H9 (cell line): ENCODE data around the gene ADARB2. TPM values are rescaled to one million over a fixed set of nuclear protein-coding genes. Genes with fewer than 3 reads are reported as not detected.

Experiments
- DNase-seq: peaks from one replicate; pipeline ENCODE4 v3.0.0-alpha.2; 2017
- H2AFZ ChIP-seq: one replicate; pipeline ENCODE4 v1.6.1; 2013; ENCODE audit warnings: mild to moderate bottlenecking, low read length, control low read depth, moderate library complexity
- H2AK5ac ChIP-seq: 2 replicates; pipeline ENCODE4 v1.6.1; 2013; ENCODE audit warnings: low read length, control low read depth, mixed read lengths; ENCODE audit not compliant: insufficient read length
- H2BK120ac ChIP-seq: one replicate; pipeline ENCODE4 v1.6.1; 2013; ENCODE audit warnings: low read depth, mild to moderate bottlenecking, low read length, control low read depth, inconsistent platforms; ENCODE audit not compliant: poor library complexity, severe bottlenecking
- H2BK12ac ChIP-seq: 2 replicates; pipeline ENCODE4 v1.6.1; 2013; ENCODE audit warnings: low read length, control low read depth, mixed read lengths, low read depth; ENCODE audit not compliant: insufficient read length
- H2BK15ac ChIP-seq: 2 replicates; pipeline ENCODE4 v1.6.1; 2013; ENCODE audit warnings: low read depth, low read length, control low read depth
- H2BK20ac ChIP-seq: one replicate; pipeline ENCODE4 v1.6.1; 2013; ENCODE audit warnings: low read depth, mild to moderate bottlenecking, low read length, control low read depth, inconsistent platforms; ENCODE audit not compliant: poor library complexity, severe bottlenecking
- H2BK5ac ChIP-seq: 2 replicates; pipeline ENCODE4 v1.6.1; 2013; ENCODE audit warnings: low read length, control low read depth, mixed read lengths; ENCODE audit not compliant: insufficient read length
- H3K14ac ChIP-seq: 2 replicates; pipeline ENCODE4 v1.6.1; 2013; ENCODE audit warnings: low read length, control low read depth; ENCODE audit not compliant: insufficient read depth
- H3K18ac ChIP-seq: 2 replicates; pipeline ENCODE4 v1.6.1; 2013; ENCODE audit warnings: low read depth, mild to moderate bottlenecking, mixed read lengths, low read length, control low read depth; ENCODE audit not compliant: insufficient read length
- H3K23ac ChIP-seq: 2 replicates; pipeline ENCODE4 v1.6.1; 2013; ENCODE audit warnings: low read length, control low read depth, mixed read lengths, low read depth; ENCODE audit not compliant: insufficient read length
- H3K23me2 ChIP-seq: 2 replicates; pipeline ENCODE4 v1.6.1; 2013; ENCODE audit warnings: low read depth, mild to moderate bottlenecking, mixed read lengths, low read length, control low read depth; ENCODE audit not compliant: insufficient read length, poor library complexity, severe bottlenecking
- H3K27ac ChIP-seq: 2 replicates; pipeline ENCODE4 v1.5.1; 2013; ENCODE audit warnings: low read length, control low read depth, mixed read lengths, low read depth; ENCODE audit not compliant: insufficient read length
- H3K27me3 ChIP-seq: 2 replicates; pipeline ENCODE4 v1.6.1; 2013; ENCODE audit warnings: low read length, control low read depth, inconsistent platforms; ENCODE audit not compliant: insufficient read depth
- H3K4ac ChIP-seq: 2 replicates; pipeline ENCODE4 v1.6.1; 2013; ENCODE audit warnings: low read depth, mild to moderate bottlenecking, control low read depth, inconsistent platforms, low read length, moderate library complexity
- H3K4me1 ChIP-seq: 2 replicates; pipeline ENCODE4 v1.6.1; 2013; ENCODE audit warnings: low read length, control low read depth, inconsistent platforms; ENCODE audit not compliant: insufficient read depth
- H3K4me2 ChIP-seq: 2 replicates; pipeline ENCODE4 v1.6.1; 2013; ENCODE audit warnings: low read length, control low read depth, mixed read lengths; ENCODE audit not compliant: insufficient read length, insufficient read depth
- H3K56ac ChIP-seq: 2 replicates; pipeline ENCODE4 v1.6.1; 2013; ENCODE audit warnings: low read depth, mild to moderate bottlenecking, mixed read lengths, low read length, control low read depth; ENCODE audit not compliant: insufficient read length
- H3K79me1 ChIP-seq: 2 replicates; pipeline ENCODE4 v1.6.1; 2013; ENCODE audit warnings: low read depth, mild to moderate bottlenecking, moderate library complexity, low read length, control low read depth, inconsistent platforms; ENCODE audit not compliant: insufficient read depth, poor library complexity, severe bottlenecking
- H3K79me2 ChIP-seq: 2 replicates; pipeline ENCODE4 v1.6.1; 2013; ENCODE audit warnings: low read length, control low read depth, inconsistent platforms; ENCODE audit not compliant: insufficient read depth
- H3K9ac ChIP-seq: 2 replicates; pipeline ENCODE4 v1.6.1; 2013; ENCODE audit warnings: low read length, control low read depth, mixed read lengths; ENCODE audit not compliant: insufficient read length; ENCODE audit errors: extremely low read depth
- H3K9me3 ChIP-seq: one replicate; pipeline ENCODE4 v1.6.1; 2013; ENCODE audit warnings: low read depth, low read length, inconsistent platforms; ENCODE audit not compliant: control insufficient read depth
- H3T11ph ChIP-seq: one replicate; pipeline ENCODE4 v1.6.1; 2013; ENCODE audit warnings: mild to moderate bottlenecking, low read length, control low read depth, inconsistent platforms
- H4K20me1 ChIP-seq: one replicate; pipeline ENCODE4 v1.6.1; 2013; ENCODE audit not compliant: control insufficient read depth, insufficient read length, insufficient read depth
- H4K5ac ChIP-seq: 2 replicates; pipeline ENCODE4 v1.6.1; 2013; ENCODE audit warnings: low read depth, mild to moderate bottlenecking, mixed read lengths, low read length, control low read depth; ENCODE audit not compliant: insufficient read length
- H4K8ac ChIP-seq: replicated peaks from 2 replicates; pipeline ENCODE4 v1.6.1; 2013; ENCODE audit warnings: low read length, control low read depth, mixed read lengths, low read depth; ENCODE audit not compliant: insufficient read length
- H4K91ac ChIP-seq: 2 replicates; pipeline ENCODE4 v1.6.1; 2013; ENCODE audit warnings: low read depth, mild to moderate bottlenecking, moderate library complexity, mixed read lengths, low read length, control low read depth; ENCODE audit not compliant: insufficient read length
- H3K27ac Mint-ChIP-seq, 3 experiments: 2 replicates in 2 of 3; 3 replicates in 1 of 3; pipeline ENCODE4 v1.8.0; 2020 to 2021; ENCODE audit warnings: mixed read lengths in 3 of 3, mild to moderate bottlenecking in 1 of 3, moderate library complexity in 1 of 3
- H3K27me3 Mint-ChIP-seq: 2 replicates; pipeline ENCODE4 v1.8.0; 2021; ENCODE audit warnings: low read depth, mild to moderate bottlenecking, moderate library complexity, mixed read lengths
- H3K36me3 Mint-ChIP-seq, 3 experiments: 2 replicates in 2 of 3; 3 replicates in 1 of 3; pipeline ENCODE4 v1.8.0; 2020 to 2021; ENCODE audit warnings: low read depth in 3 of 3, mixed read lengths in 3 of 3; ENCODE audit not compliant: insufficient read depth in 1 of 3
- H3K4me1 Mint-ChIP-seq, 2 experiments: 2 replicates each; pipeline ENCODE4 v1.8.0; 2020; ENCODE audit warnings: mixed read lengths in 2 of 2
- H3K4me3 Mint-ChIP-seq, 2 experiments: 2 replicates in 1 of 2; 3 replicates in 1 of 2; pipeline ENCODE4 v1.8.0; 2020 to 2021; ENCODE audit warnings: mild to moderate bottlenecking in 2 of 2, mixed read lengths in 2 of 2, moderate library complexity in 1 of 2
- H3K9me3 Mint-ChIP-seq, 2 experiments: 2 replicates in 1 of 2; 3 replicates in 1 of 2; pipeline ENCODE4 v1.8.0; 2020; ENCODE audit warnings: mild to moderate bottlenecking in 2 of 2, mixed read lengths in 2 of 2, moderate library complexity in 1 of 2
- CTCF ChIP-seq: fragments of 200-600 bp; sonication (generic); conservative IDR thresholded peaks from 3 replicates; pipeline ENCODE4 v1.8.0; 2021; ENCODE audit warnings: antibody characterized with exemption, mild to moderate bottlenecking
- whole genome bisulfite sequencing: extraction: QIAGEN DNeasy Blood & Tissue Kit; methylation state at CpG from one replicate; pipeline ENCODE4 v1.1.7; 2013; ENCODE audit warnings: missing lambda C conversion rate, low lambda C conversion rate, mixed read lengths; ENCODE audit not compliant: insufficient read length; ENCODE audit errors: extremely low coverage; 5-methylcytosine and 5-hydroxymethylcytosine counted together
- total RNA-seq: library from RNA; stranded (reverse); gene quantifications from 2 replicates; pipeline ENCODE4 v1.2.1, GENCODE V29; 2021

The ADARB2 gene
- total RNA-seq, 1 experiment from 2014 or later = 0.87 TPM

GRCh38 chr10:1410032-1410431, 327.3 kb downstream of the ADARB2 start:
- no peak for TF ChIP-seq CTCF
- no peak for DNase-seq
- WGBS = no CpG with 5 or more reads among the region's 11 CpGs
- H3K79me2 ChIP-seq = no peaks in the 10 kb centered on the region
- Mint-ChIP-seq H3K27ac (no peak overlapping the region; a peak in 1 of 7 replicates), H3K4me3 (no peak overlapping the region), H3K36me3 (no peaks in the 10 kb centered on the region), H3K4me1 (peaks cover 5 to 8% of the 10 kb centered on the region in 2 experiments), H3K9me3 (no peaks in the 10 kb centered on the region), H3K27me3 (no peaks in the 10 kb centered on the region; the same call in none of the 2 replicates)
- no peaks in the 10 kb centered on the region for H3K4me1 ChIP-seq
- H3K9ac ChIP-seq = no peak overlapping the region
- no peak overlapping the region for H2BK20ac ChIP-seq
- H3K23ac ChIP-seq = no peak overlapping the region
- H3K27ac ChIP-seq = no peak overlapping the region
- no peak overlapping the region for H3K14ac ChIP-seq
- no peaks in the 10 kb centered on the region for H3K23me2 ChIP-seq
- no peak overlapping the region for H2BK120ac ChIP-seq
- no peak overlapping the region for H4K5ac ChIP-seq
- H3K79me1 ChIP-seq = no peaks in the 10 kb centered on the region
- no peaks in the 10 kb centered on the region for H3K9me3 ChIP-seq
- no peaks in the 10 kb centered on the region for H3K27me3 ChIP-seq
- H3K18ac ChIP-seq = no peak overlapping the region
- H2AK5ac ChIP-seq = no peak overlapping the region
- no peak overlapping the region for H2BK5ac ChIP-seq
- no peak overlapping the region for H2AFZ ChIP-seq
- no peak overlapping the region for H3K4ac ChIP-seq
- H3K4me2 ChIP-seq = no peak overlapping the region
- no peak overlapping the region for H3K56ac ChIP-seq
- H4K91ac ChIP-seq = no peak overlapping the region
- H4K20me1 ChIP-seq = no peaks in the 10 kb centered on the region
- no peak overlapping the region for H3T11ph ChIP-seq
- H2BK15ac ChIP-seq = no peak overlapping the region
- no peak overlapping the region for H4K8ac ChIP-seq
- H2BK12ac ChIP-seq = no peak overlapping the region
